Thoracic aorta (tissue), 2 donors: ENCODE results near the gene POU2F3. TPM values are rescaled to one million over a fixed set of nuclear protein-coding genes. Genes with fewer than 3 reads are reported as not detected.

Source experiments
- ATAC-seq: fragments of 150-250 bp; one replicate; pipeline ENCODE4 v1.8.0; 2017; ENCODE audit warnings: low read depth; ENCODE audit not compliant: insufficient number of reproducible peaks, low FRiP score
- DNase-seq: peaks from one replicate; pipeline ENCODE4 v3.0.0-alpha.2; 2020; ENCODE audit warnings: low spot score
- H3K27ac ChIP-seq, 2 donors: fragments of 200-600 bp; sonication (generic); 1 replicate in 1 of 2; 2 replicates in 1 of 2; pipeline ENCODE4 v1.5.1; 2016; ENCODE audit warnings: mild to moderate bottlenecking in 2 of 2, moderate library complexity in 2 of 2
- H3K27me3 ChIP-seq: fragments of 200-600 bp; sonication (generic); replicated peaks from 2 replicates; pipeline ENCODE4 v1.6.0; 2016; ENCODE audit warnings: mild to moderate bottlenecking; ENCODE audit not compliant: insufficient read depth
- H3K36me3 ChIP-seq: fragments of 200-600 bp; sonication (generic); one replicate; pipeline ENCODE4 v1.5.1; 2016
- H3K4me1 ChIP-seq, 2 donors: fragments of 200-600 bp; sonication (generic); 1 replicate in 1 of 2; 2 replicates in 1 of 2; pipeline versions ENCODE4 v1.5.1 to v1.6.0; 2016; ENCODE audit warnings: low read depth in 2 of 2, mild to moderate bottlenecking in 1 of 2; ENCODE audit not compliant: control insufficient read depth in 1 of 2
- H3K4me3 ChIP-seq: fragments of 200-600 bp; sonication (generic); 2 replicates; pipeline ENCODE4 v1.5.1; 2016; ENCODE audit warnings: mild to moderate bottlenecking
- H3K9me3 ChIP-seq: fragments of 200-600 bp; sonication (generic); 2 replicates; pipeline ENCODE4 v1.5.1; 2016
- CTCF ChIP-seq: fragments of 200-600 bp; sonication (generic); IDR thresholded peaks from one replicate; pipeline ENCODE4 v1.5.1; 2019; ENCODE audit warnings: antibody characterized with exemption
- total RNA-seq, 2 donors: library from RNA; depleted of rRNA; stranded (reverse); fragments of >200 nt; gene quantifications; one replicate each; pipeline versions ENCODE4 v1.1.0 to v1.2.3, GENCODE V29; 2016

POU2F3 gene
- total RNA-seq: not detected

GRCh38 chr11:120239713-120240640 lies at the start of gene POU2F3:
Gene POU2F3 (plus strand): TSS chr11:120240140. CDS start chr11:120240344, 204 bp downstream.
- DNase-seq (no peak), ATAC-seq (no peak)
- H3K4me3 ChIP-seq: no peak within 1 kb of the TSS
- no peaks in the 10 kb centered on the region for H3K9me3 ChIP-seq
- no peak within 1 kb of the TSS for H3K27ac ChIP-seq
- no peak for TF ChIP-seq CTCF
- peaks cover 0 to 5% of the 10 kb centered on the region in 2 donors for H3K4me1 ChIP-seq
- H3K36me3 ChIP-seq: no peaks in the 10 kb centered on the region
- peaks cover 15% of the 10 kb centered on the region for H3K27me3 ChIP-seq

- H3K27ac ChIP-seq: no peak overlapping the region
- no peaks in the 10 kb centered on the region for H3K4me1 ChIP-seq
- H3K27me3 ChIP-seq: no peaks in the 10 kb centered on the region
These were observed 48.9 kb upstream of the POU2F3 start for GRCh38 chr11:120191058-120191457.

GRCh38 chr11:120192831-120193625 lies 46.9 kb upstream of the POU2F3 start:
- Histone ChIP-seq H3K4me3 (no peak overlapping the region), H3K27me3 (no peaks in the 10 kb centered on the region), H3K27ac (no peak overlapping the region), H3K9me3 (no peaks in the 10 kb centered on the region), H3K36me3 (no peaks in the 10 kb centered on the region), H3K4me1 (no peaks in the 10 kb centered on the region)
- TF ChIP-seq CTCF: no peak
- ATAC-seq (no peak), DNase-seq (no peak)

More at GRCh38 chr11:120191058-120191457, 48.9 kb upstream of the POU2F3 start:
- Histone ChIP-seq H3K4me3 (no peak overlapping the region), H3K9me3 (no peaks in the 10 kb centered on the region), H3K36me3 (no peaks in the 10 kb centered on the region)
- DNase-seq (no peak), ATAC-seq (no peak)
- TF ChIP-seq CTCF: no peak

GRCh38 chr11:120194166-120194565 lies 45.8 kb upstream of the POU2F3 start:
- Histone ChIP-seq H3K27me3 (no peaks in the 10 kb centered on the region), H3K9me3 (no peaks in the 10 kb centered on the region), H3K4me3 (no peak overlapping the region), H3K36me3 (no peaks in the 10 kb centered on the region), H3K4me1 (no peaks in the 10 kb centered on the region), H3K27ac (no peak overlapping the region)
- no peak for DNase-seq
- no peak for TF ChIP-seq CTCF
- ATAC-seq: no peak
